Tibial nerve (tissue), 4 donors: ENCODE measurements around the gene RACK1.

Source experiments
- CTCF ChIP-seq, 5 experiments: fragments of 200-600 bp in 3 of 5; fragments of 450-650 bp in 2 of 5; sonication (generic) in 3 of 5; IDR thresholded peaks; one replicate each; pipeline ENCODE4 v1.5.1; 2016 to 2019; ENCODE audit warnings: antibody characterized with exemption in 5 of 5, mild to moderate bottlenecking in 3 of 5, moderate library complexity in 2 of 5
- EP300 ChIP-seq, 2 donors: sonication (generic); formaldehyde crosslinking; IDR thresholded peaks; one replicate each; pipeline ENCODE4 v1.6.1; 2017; ENCODE audit warnings: antibody characterized with exemption in 2 of 2, mild to moderate bottlenecking in 1 of 2
- POLR2A ChIP-seq, 2 donors: fragments of 450-650 bp; IDR thresholded peaks; one replicate each; pipeline ENCODE4 v1.6.1; 2017; ENCODE audit warnings: antibody characterized with exemption in 2 of 2, mild to moderate bottlenecking in 2 of 2, moderate library complexity in 2 of 2

GRCh38 chr5:181232593-181232992, 11.1 kb downstream of the RACK1 start:
- TF ChIP-seq CTCF (IDR thresholded peaks at IDR 0.05) (no peak), POLR2A (IDR thresholded peaks at IDR 0.05) (no peak), EP300 (IDR thresholded peaks at IDR 0.05) (no peak)
